ENCODE results near the gene XAB2. TPM values are rescaled to one million over a fixed set of nuclear protein-coding genes. Genes with fewer than 3 reads are reported as not detected.

Gene XAB2
- total RNA-seq, 2 experiments from 2014 or later, result 118 to 121 TPM

DNA sequence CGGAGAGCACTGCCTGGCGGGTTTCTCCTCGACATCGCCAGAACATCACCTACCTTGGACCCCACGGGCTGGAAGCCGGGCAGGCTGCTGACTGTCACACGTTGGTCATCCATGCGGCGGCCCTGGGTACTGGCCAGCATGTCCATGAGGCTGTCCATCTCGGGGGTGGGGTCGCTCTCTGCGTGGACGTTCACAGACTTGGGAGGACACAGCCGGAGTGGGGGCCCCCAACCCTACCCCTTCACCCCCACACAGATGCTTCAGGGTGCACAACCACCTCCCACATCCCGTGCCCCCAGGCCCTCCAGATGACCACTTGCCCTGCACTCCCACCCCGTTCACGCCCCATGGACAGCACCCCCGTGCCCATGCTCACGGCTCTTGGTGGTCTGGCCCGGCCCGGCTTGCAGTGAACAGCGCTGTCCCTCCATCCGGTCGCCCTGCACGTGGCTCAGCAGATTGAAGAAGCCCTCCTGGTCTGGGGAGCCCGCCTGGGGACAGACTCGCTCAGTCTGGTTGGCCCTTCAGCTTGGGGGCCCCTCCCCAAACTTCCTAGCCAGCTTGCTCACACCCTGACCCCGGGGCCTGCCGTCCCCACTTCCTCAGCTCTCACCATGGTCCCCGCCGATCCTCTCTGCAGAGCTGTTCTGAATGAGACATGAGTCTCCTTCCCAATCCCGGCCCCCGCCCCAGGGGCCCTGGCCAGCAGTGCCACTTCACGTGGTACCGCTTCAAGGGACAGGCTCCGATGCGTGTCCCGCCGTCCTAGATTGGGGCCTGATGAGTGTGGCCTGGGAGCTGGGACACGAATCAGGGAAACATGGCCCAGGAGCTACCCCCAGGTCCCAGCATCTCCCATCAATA lies 3.2 kb upstream of the XAB2 start:
- Mint-ChIP-seq H3K27ac (peak overlapping the region; percentile 68), H3K9me3 (no peaks in the 10 kb centered on the region), H3K4me1 (ENCODE audit: low read depth) (peaks cover 45% of the 10 kb centered on the region), H3K27me3 (no peaks in the 10 kb centered on the region), H3K4me3 (peak overlapping the region; percentile 72), H3K36me3 (ENCODE audit: low read depth) (peaks cover 38% of the 10 kb centered on the region)
- no peak for TF ChIP-seq CTCF (IDR thresholded peaks at IDR 0.05)
- Histone ChIP-seq H3K27ac (ENCODE audit: low read depth in 1 of 2, low read length in 2 of 2) (no peak overlapping the region), H3K4me1 (ENCODE audit: insufficient read depth, low read length) (peaks cover 53% of the 10 kb centered on the region), H3K36me3 (ENCODE audit: insufficient read depth, low read length) (peaks cover 21% of the 10 kb centered on the region), H3K9me3 (ENCODE audit: control insufficient read depth in 1 of 2, insufficient read depth in 1 of 2, low read length in 2 of 2) (no peaks in the 10 kb centered on the region), H3K4me3 (ENCODE audit: low read length) (no peak overlapping the region), H3K27me3 (ENCODE audit: control insufficient read depth in 1 of 2, insufficient read depth in 2 of 2, low read length in 2 of 2) (no peaks in the 10 kb centered on the region)
- CTCF ChIA-PET, result no interaction called here
- no peak for DNase-seq
- POLR2A ChIA-PET, result interaction anchor here (1.2 kb wide), 1 partner anchor 25 kb away, joined by 3 read pairs; no protein-coding TSS in a partner anchor
- intact Hi-C loops (cut with DNase I, micrococcal nuclease), result no loop called here
- ATAC-seq (ENCODE audit: poor library complexity), result no peak

DNA sequence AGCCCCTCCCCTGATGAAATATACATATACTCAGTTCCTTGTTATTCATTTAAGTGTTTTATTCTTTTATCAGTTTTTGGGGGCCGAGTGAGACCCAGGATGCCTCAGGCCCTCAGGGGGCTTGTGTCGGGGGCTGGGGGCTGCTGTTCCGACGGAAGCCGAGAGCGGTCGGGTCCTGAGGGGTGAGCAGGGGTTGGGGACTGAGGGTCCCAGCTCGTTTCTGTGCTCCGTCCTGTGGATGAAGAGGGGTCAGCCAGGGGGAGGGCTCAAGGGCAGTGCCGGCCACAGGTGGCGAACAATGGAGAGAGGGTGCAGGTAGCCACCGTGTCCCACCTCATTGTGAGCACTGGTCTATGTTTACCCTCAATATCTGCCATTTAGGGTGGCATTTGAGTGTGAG lies 2.2 kb upstream of the XAB2 start:
- no peak for TF ChIP-seq CTCF (IDR thresholded peaks at IDR 0.05)
- no peaks in the 10 kb centered on the region for H3K9me3 Mint-ChIP-seq
- H3K27ac ChIP-seq (ENCODE audit: low read depth in 1 of 2, low read length in 2 of 2), result no peak overlapping the region
- ChIA-PET CTCF (no interaction called here), POLR2A (interaction anchor here (1.2 kb wide), 1 partner anchor 14 kb away, joined by 3 read pairs; no protein-coding TSS in a partner anchor)
- ATAC-seq (ENCODE audit: poor library complexity) (no peak), DNase-seq (no peak)
- intact Hi-C loops (cut with DNase I, micrococcal nuclease), result no loop called here
- peak overlapping the region; percentile 96 for H3K27ac Mint-ChIP-seq
- H3K4me1 Mint-ChIP-seq (ENCODE audit: low read depth), result peaks cover 40% of the 10 kb centered on the region
- no peaks in the 10 kb centered on the region for H3K27me3 ChIP-seq (ENCODE audit: control insufficient read depth in 1 of 2, insufficient read depth in 2 of 2, low read length in 2 of 2)
- no peaks in the 10 kb centered on the region for H3K9me3 ChIP-seq (ENCODE audit: control insufficient read depth in 1 of 2, insufficient read depth in 1 of 2, low read length in 2 of 2)
- H3K4me1 ChIP-seq (ENCODE audit: insufficient read depth, low read length), result peaks cover 54% of the 10 kb centered on the region
- no peaks in the 10 kb centered on the region for H3K27me3 Mint-ChIP-seq
- peaks cover 39% of the 10 kb centered on the region for H3K36me3 Mint-ChIP-seq (ENCODE audit: low read depth)
- H3K4me3 Mint-ChIP-seq, result peak overlapping the region; percentile 65
- H3K4me3 ChIP-seq (ENCODE audit: low read length), result no peak overlapping the region
- peaks cover 31% of the 10 kb centered on the region for H3K36me3 ChIP-seq (ENCODE audit: insufficient read depth, low read length)

DNA sequence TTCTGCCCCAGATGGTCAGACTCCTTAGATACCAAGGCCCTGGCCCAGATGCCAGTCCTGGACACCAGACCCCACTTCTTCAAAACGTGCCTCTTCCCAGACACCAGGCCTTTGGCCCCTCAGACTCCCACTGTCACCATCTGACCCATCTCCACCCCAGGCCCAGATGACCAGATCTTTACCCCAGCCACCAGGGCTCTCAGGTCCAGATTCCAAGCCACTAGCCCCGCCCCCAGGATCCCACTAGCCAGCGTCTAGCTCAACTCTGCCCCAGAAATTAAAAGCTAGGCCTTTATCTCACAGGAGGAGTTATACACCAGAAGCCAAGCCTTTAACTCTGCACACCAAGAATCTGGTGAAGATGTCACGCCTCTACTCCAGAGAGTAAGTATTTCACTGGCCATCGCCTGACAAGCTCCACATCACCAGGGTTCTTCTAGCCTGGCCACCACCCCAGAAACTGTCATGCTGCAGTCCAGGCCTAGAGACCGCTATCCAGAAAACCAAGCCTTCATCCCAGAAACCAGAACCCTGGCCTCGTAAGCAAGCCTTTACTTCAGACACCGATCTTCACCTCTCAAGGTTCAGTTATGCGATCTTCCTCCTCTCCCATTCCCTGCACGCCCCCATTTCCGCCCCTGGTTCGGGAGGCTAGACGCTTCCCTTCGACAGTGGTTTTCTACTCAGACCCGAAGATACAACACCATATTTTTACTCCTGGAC lies 595 bp downstream of the XAB2 start:
- no peaks in the 10 kb centered on the region for H3K27me3 ChIP-seq (ENCODE audit: control insufficient read depth in 1 of 2, insufficient read depth in 2 of 2, low read length in 2 of 2)
- peak overlapping the region; percentile 96 for H3K27ac Mint-ChIP-seq
- peaks cover 57% of the 10 kb centered on the region for H3K36me3 Mint-ChIP-seq (ENCODE audit: low read depth)
- peak overlapping the region; percentile 72 for H3K4me3 ChIP-seq (ENCODE audit: low read length)
- H3K27ac ChIP-seq (ENCODE audit: low read depth in 1 of 2, low read length in 2 of 2), result peak overlapping the region; percentile 84 to 92
- peak in 1 of 14 experiments; percentile 38 for DNase-seq
- ChIA-PET POLR2A (interaction anchor here (0.6 to 2.2 kb wide), 26 partner anchors 9 to 1825 kb away, joined by 3 to 14 read pairs (median 4); partner anchors contain the start of genes ARHGEF18, CLEC4M, DENND1C and GPR108), CTCF (interaction anchor here (2.4 kb wide), 1 partner anchor 52 kb away, joined by 20 read pairs; the partner anchor contains the start of gene TRAPPC5)
- no peak for TF ChIP-seq CTCF (IDR thresholded peaks at IDR 0.05)
- intact Hi-C loops (cut with DNase I, micrococcal nuclease), result loop anchor here in 1 of 2 experiments (2.0 to 5.0 kb wide), 2 partner anchors 52 to 91 kb away; partner anchors contain the start of genes PNPLA6 and TRAPPC5
- peaks cover 34% of the 10 kb centered on the region for H3K4me1 Mint-ChIP-seq (ENCODE audit: low read depth)
- peaks cover 55% of the 10 kb centered on the region for H3K36me3 ChIP-seq (ENCODE audit: insufficient read depth, low read length)
- peak overlapping the region; percentile 95 for H3K4me3 Mint-ChIP-seq
- H3K4me1 ChIP-seq (ENCODE audit: insufficient read depth, low read length), result peaks cover 44% of the 10 kb centered on the region
- no peaks in the 10 kb centered on the region for H3K9me3 Mint-ChIP-seq
- no peak for ATAC-seq (ENCODE audit: poor library complexity)
- no peaks in the 10 kb centered on the region for H3K27me3 Mint-ChIP-seq
- no peaks in the 10 kb centered on the region for H3K9me3 ChIP-seq (ENCODE audit: control insufficient read depth in 1 of 2, insufficient read depth in 1 of 2, low read length in 2 of 2)

Data from CD4-positive, alpha-beta T cell (primary cell).